KMS-11 (cell line): ENCODE data around the gene THUMPD3.

ENCODE experiments used
- H2AFZ ChIP-seq: fragments of 200-600 bp; sonication (generic); 2 replicates; pipeline ENCODE4 v1.6.1; 2016; ENCODE audit warnings: antibody characterized with exemption, mixed run types, low read depth
- H3K27ac ChIP-seq: fragments of 200-600 bp; sonication (generic); 2 replicates; pipeline ENCODE4 v1.6.1; 2016; ENCODE audit warnings: mild to moderate bottlenecking, mixed run types
- H3K27me3 ChIP-seq: fragments of 200-600 bp; sonication (generic); 2 replicates; pipeline ENCODE4 v1.6.1; 2017; ENCODE audit warnings: mild to moderate bottlenecking, low read depth, mixed run types, moderate library complexity; ENCODE audit not compliant: insufficient read depth
- H3K36me3 ChIP-seq: fragments of 200-600 bp; sonication (generic); 2 replicates; pipeline ENCODE4 v1.6.1; 2017; ENCODE audit warnings: mild to moderate bottlenecking, mixed run types; ENCODE audit not compliant: insufficient read depth
- H3K4me1 ChIP-seq: fragments of 200-600 bp; sonication (generic); 2 replicates; pipeline ENCODE4 v1.6.1; 2016; ENCODE audit warnings: mild to moderate bottlenecking, low read depth, mixed run types; ENCODE audit not compliant: poor library complexity, severe bottlenecking
- H3K4me2 ChIP-seq: fragments of 200-600 bp; sonication (generic); 2 replicates; pipeline ENCODE4 v1.7.0; 2016; ENCODE audit warnings: mild to moderate bottlenecking, mixed run types
- H3K4me3 ChIP-seq: fragments of 200-600 bp; sonication (generic); IDR thresholded peaks from 2 replicates; pipeline ENCODE4 v1.6.1; 2017; ENCODE audit warnings: low read depth, low read length, mixed read lengths; ENCODE audit not compliant: insufficient read depth
- H3K79me2 ChIP-seq: fragments of 200-600 bp; sonication (generic); 2 replicates; pipeline ENCODE4 v1.6.1; 2016; ENCODE audit warnings: low read depth, mixed run types; ENCODE audit not compliant: insufficient read depth
- H3K9ac ChIP-seq: fragments of 200-600 bp; sonication (generic); 2 replicates; pipeline ENCODE4 v1.6.1; 2016; ENCODE audit warnings: mild to moderate bottlenecking, mixed run types
- H4K20me1 ChIP-seq: fragments of 200-600 bp; sonication (generic); 2 replicates; pipeline ENCODE4 v1.6.1; 2016; ENCODE audit warnings: mild to moderate bottlenecking, mixed run types; ENCODE audit not compliant: insufficient read depth
- TF ChIP-seq, protein P1 (sequence below): fragments of 200-600 bp; sonication (generic); conservative IDR thresholded peaks from 2 replicates; pipeline ENCODE4 v1.6.1; 2017; ENCODE audit warnings: low read depth, mild to moderate bottlenecking, antibody characterized with exemption, low read length, moderate library complexity, mixed read lengths

Gene THUMPD3

DNA sequence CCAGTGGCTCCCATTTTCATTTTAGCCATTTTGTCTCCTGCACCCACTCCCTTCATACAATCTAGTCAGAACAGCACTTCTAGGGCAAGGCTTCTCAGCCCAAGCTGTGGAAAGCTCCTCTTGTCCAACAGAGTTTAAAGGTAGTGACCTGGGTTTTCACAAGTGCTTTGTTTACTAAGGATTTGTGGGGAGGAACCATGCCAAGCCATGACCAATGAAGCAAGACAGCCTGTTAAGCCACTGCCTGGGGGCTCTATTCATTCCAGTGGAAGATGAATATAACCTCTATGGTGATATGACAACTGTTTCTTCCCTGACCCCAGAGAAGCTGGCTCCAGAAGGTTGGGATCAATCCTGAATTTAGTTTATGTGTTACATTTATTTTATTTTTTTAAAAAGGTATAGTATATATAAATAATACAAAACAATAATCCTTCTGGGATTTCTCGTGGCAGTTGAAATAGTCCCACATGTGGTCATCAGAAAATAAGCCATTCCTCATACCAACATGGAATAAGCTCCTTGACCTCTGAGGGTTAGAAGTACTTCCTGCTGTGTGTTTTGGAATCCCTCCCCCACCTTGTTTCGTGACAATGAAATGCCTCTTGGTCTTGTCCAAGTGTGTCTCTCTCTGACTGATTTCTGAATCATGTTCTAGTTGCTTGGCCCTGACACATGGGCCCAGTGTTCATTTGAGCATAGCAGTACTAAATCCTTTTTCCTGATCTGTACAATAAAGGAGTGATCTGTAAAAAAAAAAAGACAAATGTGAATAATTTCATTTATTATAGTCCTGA lies 13.3 kb upstream of the THUMPD3 start:
- Histone ChIP-seq H4K20me1 (no peaks in the 10 kb centered on the region), H3K36me3 (no peaks in the 10 kb centered on the region), H3K4me1 (no peaks in the 10 kb centered on the region), H2AFZ (no peak overlapping the region), H3K79me2 (no peaks in the 10 kb centered on the region), H3K4me3 (no peak overlapping the region), H3K27ac (no peak overlapping the region), H3K9ac (no peak overlapping the region), H3K27me3 (no peaks in the 10 kb centered on the region), H3K4me2 (no peak overlapping the region)
- TF ChIP-seq, protein P1, sequence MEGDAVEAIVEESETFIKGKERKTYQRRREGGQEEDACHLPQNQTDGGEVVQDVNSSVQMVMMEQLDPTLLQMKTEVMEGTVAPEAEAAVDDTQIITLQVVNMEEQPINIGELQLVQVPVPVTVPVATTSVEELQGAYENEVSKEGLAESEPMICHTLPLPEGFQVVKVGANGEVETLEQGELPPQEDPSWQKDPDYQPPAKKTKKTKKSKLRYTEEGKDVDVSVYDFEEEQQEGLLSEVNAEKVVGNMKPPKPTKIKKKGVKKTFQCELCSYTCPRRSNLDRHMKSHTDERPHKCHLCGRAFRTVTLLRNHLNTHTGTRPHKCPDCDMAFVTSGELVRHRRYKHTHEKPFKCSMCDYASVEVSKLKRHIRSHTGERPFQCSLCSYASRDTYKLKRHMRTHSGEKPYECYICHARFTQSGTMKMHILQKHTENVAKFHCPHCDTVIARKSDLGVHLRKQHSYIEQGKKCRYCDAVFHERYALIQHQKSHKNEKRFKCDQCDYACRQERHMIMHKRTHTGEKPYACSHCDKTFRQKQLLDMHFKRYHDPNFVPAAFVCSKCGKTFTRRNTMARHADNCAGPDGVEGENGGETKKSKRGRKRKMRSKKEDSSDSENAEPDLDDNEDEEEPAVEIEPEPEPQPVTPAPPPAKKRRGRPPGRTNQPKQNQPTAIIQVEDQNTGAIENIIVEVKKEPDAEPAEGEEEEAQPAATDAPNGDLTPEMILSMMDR, result no peak

DNA sequence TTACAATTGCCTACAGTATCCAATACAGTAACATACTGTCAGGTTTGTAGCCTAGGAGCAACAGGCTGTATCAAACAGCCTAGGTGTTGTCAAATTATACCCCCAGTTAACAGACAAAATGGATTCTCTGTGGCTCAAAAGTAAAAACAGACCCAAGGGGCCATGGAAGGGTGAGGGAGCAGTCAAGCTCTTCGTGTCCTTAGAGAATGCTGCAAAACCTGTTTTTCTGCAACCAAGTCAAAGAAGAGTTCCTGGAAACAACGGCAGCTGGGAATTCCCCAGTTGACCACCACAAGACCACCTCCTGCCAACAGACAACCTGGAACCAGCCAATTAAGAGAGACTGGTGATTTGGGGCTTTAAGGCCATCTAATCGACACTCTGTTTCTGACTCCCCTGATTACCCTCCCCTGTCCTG lies 11.1 kb upstream of the THUMPD3 start:
- H3K4me1 ChIP-seq, result no peaks in the 10 kb centered on the region
- H3K9ac ChIP-seq, result no peak overlapping the region
- TF ChIP-seq, protein P1, result no peak
- H3K36me3 ChIP-seq, result no peaks in the 10 kb centered on the region
- no peaks in the 10 kb centered on the region for H4K20me1 ChIP-seq
- no peak overlapping the region for H2AFZ ChIP-seq
- no peaks in the 10 kb centered on the region for H3K79me2 ChIP-seq
- H3K4me2 ChIP-seq, result no peak overlapping the region
- H3K27me3 ChIP-seq, result no peaks in the 10 kb centered on the region
- no peak overlapping the region for H3K4me3 ChIP-seq
- no peak overlapping the region for H3K27ac ChIP-seq

DNA sequence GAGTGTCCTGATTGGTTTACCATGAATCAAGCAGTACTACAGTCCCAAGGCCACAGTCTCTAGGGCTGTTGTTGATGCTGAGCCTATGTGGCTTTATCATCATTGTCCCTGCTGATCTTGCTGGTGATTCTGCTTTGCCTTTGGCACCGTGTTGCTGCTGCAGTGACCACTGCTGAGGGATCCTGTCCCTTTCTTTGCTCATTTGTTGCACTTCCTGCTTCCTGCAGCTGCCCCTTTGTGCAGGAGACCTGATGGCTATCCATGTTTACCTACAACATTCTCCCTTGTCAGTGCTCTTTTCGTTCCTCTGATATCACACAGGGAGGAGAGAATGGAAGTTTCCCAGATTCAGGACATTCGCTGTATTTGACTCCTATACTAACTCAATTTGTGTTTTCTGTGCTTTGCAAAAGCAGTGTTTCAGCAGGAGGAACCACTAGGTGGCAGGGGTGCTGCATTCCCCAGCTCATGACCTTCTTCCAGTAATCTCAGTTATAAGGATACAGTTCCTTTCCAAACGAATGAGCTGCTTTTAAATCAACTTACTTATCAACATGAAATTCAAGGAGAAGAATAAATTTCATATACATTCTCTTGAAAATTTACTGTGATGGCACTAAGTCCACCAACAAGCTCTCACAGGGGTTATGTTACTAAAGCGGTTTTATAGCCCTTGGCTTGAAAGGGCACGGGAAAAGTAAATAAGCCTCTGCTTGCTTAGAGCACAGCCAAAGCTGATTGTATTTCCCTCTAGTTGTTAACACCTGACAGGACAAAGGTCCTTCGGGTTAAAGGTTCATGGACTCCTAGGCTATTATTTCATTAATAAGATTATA lies 9.7 kb upstream of the THUMPD3 start:
- TF ChIP-seq, protein P1, result peak; percentile 71
- Histone ChIP-seq H4K20me1 (no peaks in the 10 kb centered on the region), H3K79me2 (no peaks in the 10 kb centered on the region), H3K27me3 (no peaks in the 10 kb centered on the region), H2AFZ (no peak overlapping the region; the same call in 1 of the 2 replicates), H3K9ac (no peak overlapping the region), H3K27ac (no peak overlapping the region), H3K4me1 (no peaks in the 10 kb centered on the region), H3K4me2 (no peak overlapping the region), H3K36me3 (no peaks in the 10 kb centered on the region), H3K4me3 (no peak overlapping the region)

DNA sequence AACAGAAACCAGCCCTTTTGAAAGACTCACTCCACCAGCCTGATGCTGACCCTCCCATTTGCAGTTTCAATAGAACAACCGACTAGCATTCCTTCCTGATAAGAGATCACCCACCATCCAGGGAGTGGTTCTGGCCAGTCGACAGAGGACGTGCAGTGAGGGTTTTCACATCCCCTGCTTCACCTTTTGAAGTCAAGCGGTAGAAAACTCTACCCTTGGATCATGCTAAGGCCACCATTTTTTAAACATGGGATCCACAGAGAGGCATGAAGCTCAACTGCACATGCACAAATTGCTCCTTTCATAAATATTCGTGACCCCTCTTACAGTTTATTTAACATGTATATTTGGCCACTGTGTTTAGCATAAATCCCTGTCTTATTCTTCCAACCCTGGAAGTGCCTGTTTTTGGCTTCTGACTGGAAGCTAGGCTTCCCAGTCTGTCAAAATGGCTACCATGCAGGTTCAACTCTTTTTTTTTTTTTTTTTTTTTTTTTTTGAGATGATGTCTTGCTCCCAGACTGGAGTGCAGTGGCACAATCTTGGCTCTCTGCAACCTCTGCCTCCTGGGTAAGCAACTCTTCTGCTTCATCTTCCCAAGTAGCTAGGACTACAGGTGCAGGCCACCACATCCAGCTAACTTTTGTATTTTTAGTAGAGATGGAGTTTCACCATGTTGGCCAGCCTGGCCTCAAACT lies 1.0 kb upstream of the THUMPD3 start:
- Histone ChIP-seq H4K20me1 (no peaks in the 10 kb centered on the region), H3K27me3 (no peaks in the 10 kb centered on the region), H3K4me3 (no peak overlapping the region), H3K27ac (no peak overlapping the region), H3K9ac (peak overlapping the region; percentile 93; the same call in 1 of the 2 replicates), H2AFZ (no peak overlapping the region), H3K4me1 (peaks cover 16% of the 10 kb centered on the region), H3K36me3 (no peaks in the 10 kb centered on the region), H3K79me2 (peaks cover 8% of the 10 kb centered on the region; the same call in 1 of the 2 replicates), H3K4me2 (peak overlapping the region; percentile 64)
- TF ChIP-seq, protein P1, result no peak
